HG03460 (cell line): ENCODE results near the gene MAGI2.

Experiments
- ATAC-seq: cut with Tn5 transposase; IDR thresholded peaks from one replicate; pipeline ENCODE4 v1.9.1; 2021; ENCODE audit not compliant: unreplicated experiment

Gene MAGI2

DNA sequence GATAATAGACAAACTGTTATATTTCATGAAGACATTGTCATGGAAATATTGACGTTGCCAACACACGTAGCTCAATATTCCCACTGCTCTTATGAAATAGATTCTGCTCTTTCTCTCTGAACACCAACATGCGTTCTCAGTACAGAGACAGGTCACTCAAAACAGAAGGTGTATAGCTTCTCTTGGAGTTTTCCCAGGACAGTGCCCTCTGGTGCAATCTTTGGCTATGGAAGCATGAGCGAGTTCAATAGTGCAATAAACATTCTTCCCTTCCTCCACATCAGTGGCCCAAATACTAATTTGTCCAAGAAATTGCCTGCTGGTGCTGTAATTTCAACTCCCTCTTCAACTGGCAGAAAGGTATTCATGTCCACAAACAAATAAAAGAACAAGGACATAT is 145.3 kb downstream of the MAGI2 start:
- no peak for ATAC-seq

DNA sequence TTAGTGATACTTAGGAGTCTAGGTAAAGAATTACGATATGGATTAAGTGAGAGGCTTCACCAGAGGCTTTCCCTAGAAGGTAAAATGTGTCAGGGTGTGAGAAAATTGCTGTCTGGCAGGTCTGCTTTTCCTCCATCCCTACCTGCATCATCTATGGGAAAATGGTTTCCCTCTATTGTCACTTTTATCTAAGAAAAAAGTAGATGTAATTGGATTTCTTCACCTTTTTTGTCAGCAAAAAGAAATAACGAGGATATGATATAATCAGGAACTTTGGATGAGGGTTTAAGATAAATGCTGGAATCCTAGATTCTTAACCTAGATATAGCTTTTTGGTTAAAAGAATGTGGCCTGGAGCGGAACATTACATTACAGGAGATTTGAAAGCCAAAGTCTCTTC is 146.1 kb downstream of the MAGI2 start:
- ATAC-seq: no peak

DNA sequence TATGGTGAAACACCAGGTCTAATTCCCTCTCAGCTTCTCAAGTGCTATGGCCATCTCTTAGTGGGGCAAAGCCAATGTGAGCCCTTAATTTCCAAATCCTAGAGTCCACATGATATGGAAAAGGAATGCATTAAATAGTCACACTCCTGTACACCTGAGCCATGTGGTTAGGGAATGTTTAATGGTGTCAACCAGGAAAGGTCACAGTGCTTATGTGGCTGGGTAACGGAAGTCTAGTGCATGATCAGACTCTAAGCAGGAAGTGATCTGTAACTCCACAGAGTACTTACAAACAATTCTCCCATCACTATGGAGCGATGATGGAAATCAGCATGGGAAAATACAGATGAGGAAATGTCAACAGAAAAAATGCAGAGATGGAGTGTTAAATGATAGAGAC is 148.8 kb downstream of the MAGI2 start:
- ATAC-seq: no peak

DNA sequence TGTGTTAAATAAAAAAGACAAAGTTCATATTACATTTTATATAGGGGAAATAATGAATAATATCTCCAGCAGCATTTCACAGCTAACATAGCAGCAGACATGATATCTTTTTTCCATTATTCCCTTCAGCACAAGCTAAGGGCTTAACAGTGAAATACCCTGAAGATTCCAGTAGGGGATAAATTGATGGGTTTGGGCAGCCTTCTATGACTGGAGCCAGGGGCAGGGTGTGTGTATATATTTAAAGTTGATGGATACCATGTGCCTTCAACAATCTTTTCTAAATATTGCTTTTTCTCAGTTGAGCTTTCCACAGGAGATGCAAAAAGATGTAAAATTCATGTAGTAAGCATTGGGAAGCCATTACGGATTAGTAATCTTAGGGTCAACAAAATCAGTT is 151.2 kb downstream of the MAGI2 start:
- ATAC-seq: no peak

DNA sequence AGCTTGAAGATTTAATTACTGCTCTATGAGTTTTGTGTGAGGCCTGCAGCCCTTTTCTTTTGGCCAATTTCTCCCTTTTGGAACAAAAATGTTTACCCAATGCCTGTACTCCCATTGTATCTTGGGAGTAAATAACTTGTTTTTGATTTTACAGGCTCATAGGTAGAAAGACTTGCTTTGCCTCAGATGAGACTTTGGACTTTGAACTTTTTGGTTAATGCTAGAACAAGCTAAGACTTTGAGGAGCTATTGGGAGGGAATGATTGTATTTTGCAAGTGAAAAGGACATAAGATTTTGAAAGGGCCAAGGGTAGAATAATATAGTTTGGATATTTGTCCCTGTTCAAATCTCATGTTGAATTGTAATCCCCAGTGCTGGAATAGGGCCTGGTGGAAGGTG is 152.0 kb downstream of the MAGI2 start:
- ATAC-seq: no peak

DNA sequence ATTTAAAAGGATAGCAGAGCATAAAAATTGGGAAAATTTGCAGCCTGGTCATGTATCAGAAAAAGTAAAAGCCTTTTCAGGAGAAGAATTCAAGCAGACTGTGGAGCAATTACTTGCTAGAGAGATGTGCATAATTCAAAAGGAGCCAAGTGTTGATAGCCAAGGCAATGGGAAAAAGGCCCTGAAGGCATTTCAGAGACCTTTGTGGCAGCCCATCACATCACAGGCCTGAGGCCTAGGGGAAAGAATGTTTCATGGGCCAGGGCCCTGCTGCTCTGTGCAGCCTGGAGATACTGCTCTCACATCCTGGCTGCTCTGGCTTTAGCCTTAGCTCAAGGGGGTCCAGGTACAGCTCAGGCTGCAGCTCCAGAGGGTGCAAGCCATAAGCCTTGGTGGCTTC is 152.9 kb downstream of the MAGI2 start:
- no peak for ATAC-seq

DNA sequence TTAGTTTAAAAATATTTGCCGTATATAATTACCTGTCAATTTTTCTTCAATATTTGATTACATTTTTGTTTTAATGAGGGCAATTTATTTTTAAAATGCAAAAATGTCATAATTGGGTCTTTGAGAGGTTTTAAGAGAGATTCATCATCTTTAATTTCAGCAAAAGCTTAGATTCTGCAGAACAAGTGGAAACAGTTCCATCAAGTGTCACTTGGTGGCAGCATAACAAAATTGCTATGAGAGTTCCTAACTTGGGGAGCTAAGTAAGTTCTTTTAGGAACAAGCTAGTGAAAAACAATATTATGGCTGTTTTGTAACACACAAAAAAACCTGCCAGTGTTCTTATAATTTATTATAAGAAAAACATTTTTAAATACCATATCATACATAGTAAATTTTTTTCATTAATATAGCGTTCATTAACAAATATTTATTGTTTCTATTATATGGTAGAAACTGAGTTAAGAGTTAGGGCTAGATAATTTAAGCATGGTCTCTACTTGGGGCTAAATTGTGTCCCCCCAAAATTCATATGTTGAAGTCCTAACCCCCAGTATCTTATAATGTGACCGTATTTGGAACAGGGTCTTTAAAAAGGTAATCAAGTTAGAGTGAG is 155.2 kb downstream of the MAGI2 start:
- no peak for ATAC-seq

DNA sequence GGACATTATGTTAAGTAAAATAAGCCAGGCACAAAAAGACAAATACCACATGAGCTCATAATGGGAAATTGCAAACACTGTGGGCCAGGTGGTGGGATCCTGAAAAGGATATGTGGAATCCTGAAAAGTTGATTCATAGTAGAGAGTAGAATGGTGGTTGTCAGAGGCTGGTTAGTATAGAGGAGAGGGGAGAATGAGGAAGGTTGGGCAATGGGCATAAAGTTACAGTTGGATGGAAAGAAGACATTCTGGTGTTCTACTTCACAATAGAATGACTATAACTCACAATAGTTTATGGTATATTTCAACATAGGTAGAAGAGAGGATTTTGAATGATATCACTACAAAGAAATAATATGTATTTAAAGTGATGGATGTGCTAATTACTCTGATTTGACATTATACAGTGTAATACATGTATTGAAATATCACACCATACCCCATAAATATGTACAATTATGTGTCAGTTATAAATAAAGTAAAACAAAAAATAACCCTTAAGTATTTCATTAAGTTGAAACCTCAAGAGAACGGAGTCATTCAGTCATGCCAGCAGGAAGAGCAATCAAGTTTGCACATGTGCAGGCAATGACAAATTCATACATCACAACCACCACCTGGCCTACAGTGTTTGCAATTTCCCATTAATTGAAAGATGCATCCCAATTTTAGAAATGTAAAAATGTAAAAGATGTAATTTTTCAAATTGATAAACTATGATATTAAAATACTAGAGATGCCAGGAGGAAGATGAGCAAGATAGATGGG is 156.7 kb downstream of the MAGI2 start:
- no peak for ATAC-seq

DNA sequence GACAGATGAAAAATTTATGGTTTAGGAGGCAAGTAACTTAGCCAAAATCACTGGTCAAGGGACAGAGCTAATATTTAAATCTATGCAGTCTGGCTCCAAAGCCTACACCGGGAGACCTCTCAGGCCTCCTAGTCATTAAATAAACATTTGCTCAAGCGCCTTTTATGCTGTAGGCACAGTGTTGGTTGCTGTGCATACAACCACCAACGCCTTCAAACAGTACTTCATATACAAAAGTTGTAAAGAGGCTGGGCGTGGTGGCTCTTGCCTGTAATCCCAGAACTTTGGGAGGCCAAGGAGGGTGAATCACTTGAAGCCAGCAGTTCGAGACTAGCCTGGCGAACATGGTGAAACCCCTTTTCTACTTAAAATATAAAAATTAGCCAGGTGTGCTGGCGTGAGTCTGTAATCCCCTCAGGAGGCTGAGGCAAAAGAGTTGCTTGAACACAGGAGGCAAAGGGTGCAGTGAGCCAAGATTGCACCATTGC is 159.8 kb downstream of the MAGI2 start:
- ATAC-seq: no peak

DNA sequence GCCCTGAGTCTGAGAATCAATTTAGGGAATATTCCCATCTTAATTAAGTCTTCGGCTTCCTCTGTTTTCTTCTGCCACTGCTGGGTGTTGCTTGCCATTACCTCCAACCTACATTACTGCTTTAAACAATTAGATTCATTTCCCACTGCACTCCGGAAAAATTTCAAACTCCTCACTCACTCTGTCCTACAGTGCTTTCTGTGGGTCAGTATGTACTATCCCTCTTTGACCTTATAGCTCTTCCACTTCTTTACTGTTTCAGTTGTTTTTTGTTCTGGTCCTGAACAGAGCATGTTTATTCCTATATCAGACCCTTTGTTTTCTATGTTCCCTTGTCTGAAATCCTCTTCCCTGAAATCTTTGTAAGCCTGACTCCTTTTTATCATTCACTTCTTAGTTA is 160.6 kb downstream of the MAGI2 start:
- no peak for ATAC-seq

DNA sequence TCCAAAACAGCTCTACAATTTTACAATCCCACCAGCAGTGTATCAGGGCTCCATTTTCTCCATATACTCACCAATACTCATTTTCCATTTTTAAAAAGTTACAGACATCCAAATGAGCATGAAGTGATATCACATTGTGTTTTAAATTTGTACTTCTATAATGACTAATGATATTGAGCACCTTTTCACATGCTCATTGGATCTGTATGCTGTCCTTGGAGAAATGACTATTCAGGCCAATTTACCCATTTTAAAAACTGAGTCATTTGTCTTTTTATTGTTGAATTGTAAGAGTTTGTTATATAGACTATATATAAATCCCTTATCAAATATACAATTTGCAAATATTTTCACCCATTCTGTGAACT is 162.0 kb downstream of the MAGI2 start:
- no peak for ATAC-seq

DNA sequence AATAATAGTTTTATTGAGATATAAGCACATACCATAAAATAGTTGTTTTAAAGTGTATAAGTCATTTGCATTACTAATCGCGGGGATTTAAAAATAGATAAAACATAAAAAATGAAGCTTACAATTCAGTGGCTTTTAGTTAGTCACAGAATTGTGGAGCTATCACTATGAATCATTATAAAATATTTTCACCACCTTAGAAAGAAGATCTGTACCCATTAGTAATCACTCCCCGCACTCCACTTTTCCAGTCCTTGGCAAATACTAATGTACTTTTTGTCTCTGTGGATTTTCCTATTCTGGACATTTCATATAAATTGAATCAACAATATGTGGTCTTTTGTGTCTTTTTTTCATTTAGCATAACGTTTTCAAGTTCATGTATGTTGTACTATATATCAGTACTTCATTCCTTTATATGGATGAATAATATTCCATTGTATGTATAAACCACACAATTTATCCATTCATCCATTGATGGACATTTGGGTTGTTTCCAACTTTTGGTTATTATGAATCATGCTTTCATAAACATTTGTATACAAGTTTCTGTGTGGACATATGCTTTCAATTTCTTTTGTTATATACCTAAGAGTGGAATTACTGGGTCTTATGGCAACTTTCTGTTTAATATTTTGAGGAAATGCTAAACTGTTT is 162.5 kb downstream of the MAGI2 start:
- ATAC-seq: no peak

DNA sequence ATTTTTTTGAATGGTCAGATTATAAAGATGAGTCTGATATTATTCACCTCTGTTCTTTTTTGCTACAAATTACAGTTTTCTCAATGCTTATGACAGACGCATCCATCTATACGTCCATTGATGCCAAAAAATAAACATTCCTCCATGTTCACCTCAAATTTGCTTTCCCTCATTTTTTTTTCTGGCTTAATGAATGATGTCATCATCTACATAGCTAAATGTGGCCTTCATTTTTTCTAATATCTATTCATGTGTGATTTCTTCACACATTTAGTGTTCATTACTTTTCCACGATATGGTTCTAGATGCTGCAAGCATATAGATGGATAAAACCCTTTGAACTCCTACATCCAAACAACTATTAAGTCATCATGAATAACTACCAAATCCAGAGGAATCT is 163.1 kb downstream of the MAGI2 start:
- ATAC-seq: no peak

DNA sequence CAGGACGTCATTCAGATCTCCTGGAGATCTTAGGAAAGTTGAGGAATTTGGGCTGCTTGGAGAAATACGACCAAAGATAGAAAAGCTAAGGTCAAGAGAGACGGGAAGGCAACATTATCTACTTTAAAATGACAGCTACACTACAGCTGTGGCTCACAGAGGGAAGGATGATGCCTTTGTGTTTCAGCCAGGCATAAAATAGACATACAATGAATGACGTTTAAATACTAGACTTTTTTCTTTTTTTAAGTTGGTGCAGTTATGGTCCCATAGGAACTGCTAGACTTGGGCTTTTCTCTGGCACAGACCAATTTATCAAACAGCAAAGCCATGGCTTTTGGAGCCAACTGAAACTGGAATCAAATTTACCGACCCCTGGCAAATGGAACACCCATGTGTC is 164.8 kb downstream of the MAGI2 start:
- ATAC-seq: no peak

DNA sequence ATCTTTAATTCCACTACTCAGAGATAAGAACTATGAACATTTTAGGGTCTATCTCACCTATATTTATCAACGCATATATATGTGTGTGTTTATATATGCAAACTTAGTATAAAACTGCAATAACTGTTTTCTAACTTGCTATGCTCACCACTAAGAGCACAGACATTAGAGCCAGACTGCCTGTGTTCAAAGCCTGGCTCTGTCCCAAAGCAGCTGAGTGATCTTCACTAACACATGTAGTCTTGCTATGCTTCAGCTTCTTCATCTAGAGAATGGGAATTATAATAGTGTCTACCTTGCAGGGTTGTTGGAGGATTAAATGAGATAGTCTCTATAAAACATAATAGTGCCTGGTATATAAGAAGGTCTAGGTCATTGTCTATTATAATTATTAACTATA is 165.5 kb downstream of the MAGI2 start:
- no peak for ATAC-seq

DNA sequence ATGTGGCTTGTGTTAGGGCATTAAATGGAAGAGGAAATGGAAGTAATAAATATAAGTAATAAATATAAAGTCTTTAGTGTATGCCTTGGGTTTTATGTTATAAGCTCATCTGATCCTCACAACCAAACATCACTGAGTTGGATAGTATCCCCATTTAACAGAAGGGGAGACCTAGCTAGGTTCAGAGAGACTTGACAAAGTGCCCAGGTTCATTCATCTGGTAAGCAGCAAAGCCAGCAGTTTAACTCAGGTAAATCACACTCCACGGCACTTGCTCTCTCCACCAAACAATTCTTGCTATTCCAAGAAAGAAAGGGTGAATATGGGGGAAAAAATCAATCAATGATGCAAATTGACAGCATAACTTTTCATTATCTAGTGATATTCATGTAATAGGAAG is 167.3 kb downstream of the MAGI2 start:
- no peak for ATAC-seq

DNA sequence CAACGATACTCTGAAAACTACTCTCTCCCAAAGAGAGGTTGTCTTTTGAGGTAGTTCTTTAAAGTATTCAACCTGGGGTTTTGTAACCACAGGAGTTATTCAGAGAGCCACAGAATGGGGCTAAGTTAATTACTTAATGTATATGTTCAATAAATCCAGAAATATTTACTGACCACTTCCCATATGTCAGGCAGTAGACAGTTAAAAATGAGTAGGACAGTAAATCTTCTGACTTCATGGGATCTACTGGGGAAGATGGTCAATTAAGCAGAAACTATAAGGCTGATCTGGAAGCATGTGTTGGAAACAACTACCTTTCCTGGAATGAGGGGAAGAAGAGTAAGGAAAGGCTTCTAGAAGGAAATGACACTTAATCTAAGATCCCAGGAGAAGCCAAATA is 167.7 kb downstream of the MAGI2 start:
- ATAC-seq: no peak

DNA sequence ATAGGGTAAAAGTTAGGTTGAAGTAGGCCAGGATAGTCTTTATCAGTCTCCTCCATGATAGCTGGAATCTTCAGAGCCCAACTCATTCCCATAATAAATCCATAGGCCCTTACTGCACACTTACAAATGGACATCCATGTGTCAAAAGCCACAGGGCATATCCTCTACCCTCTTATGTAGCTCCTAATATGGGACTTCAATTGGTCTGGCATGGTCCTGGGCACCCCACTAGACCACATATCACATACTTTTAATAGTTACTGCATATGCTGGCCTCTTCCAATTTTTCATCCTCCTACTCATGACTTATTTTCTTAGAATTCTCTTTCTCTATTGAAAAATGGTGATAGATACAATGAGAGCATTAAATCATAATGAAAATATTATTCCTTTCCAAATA is 169.3 kb downstream of the MAGI2 start:
- no peak for ATAC-seq

DNA sequence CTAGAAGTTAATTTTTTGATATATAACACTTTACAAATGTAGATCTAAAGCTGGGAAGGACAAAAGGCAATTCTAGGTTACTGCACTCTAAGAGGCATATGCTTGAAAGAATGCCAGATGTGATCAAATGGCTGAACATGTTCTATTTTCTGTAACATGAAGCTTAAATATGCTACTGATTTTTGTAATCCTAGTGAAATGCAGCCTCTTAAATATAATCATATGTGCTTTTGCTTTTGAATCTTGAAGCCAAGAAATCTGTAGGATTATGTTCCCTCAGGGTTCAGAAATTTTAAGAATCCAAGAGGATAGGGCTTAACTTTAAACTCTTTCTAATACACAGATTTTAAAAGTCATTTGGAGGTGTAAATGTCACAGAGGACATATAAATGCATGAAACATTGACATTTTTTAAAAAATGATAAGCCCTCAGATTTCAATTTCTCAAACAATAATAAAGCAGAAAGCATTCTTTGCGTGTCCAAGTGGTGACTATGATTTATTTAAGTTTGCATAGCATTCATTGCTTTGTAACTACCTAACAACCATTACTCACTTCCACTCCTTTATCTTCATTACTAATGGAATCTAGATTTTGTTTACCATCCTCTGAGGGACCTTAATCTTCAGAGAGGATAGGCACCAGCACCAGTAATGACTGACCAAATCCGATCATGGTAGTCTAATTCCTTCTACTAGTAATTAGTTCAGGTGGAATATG is 170.4 kb downstream of the MAGI2 start:
- ATAC-seq: no peak

DNA sequence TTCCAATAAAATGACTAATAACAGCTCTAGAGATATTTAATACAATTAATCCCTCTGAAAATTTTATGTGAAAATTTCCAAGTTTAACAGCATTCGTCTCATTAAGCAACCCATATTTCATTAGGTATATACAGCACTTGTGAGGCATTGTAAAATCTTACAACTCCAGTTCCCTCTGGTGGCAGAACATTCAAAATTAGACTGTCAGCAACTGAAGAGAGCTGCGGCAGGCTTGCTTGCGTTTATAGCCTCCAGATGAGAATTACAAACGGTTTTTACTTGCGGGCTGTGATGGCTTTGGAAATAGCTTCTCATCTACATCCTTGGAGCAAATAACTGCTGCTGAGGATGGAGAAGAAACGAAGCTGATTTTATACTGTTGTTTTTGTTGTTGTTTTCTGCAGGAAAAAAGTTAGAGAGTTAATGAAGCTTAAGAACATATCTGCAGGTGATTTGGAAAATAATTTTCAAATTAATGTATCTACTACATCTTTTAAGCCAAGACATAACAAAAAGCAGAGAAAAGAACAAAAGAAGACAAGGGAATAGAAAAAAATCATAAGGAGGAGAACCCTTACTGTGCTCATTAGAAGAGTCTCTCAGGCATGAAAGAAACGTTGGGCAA is 171.3 kb downstream of the MAGI2 start:
- no peak for ATAC-seq

DNA sequence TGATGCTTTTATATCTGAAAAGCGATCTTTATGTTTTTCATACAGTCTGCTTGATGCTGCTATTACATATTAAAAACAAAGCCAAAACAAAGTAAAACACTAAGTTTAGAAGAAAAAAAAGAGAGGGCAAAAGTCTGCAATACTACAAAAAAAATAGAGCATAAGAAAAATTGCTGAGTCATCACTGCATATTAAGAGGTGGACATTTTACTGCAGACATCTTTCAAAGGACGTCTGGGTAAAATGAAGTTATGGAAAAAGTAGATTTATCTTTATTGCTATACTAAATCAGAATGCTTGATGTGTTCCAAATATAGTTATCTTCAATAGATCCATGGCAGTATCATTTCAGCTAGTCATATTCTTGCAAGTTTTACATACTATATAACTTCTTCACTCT is 172.0 kb downstream of the MAGI2 start:
- ATAC-seq: no peak
